ENCODE results near the gene EXOC2. TPM values are rescaled to one million over a fixed set of nuclear protein-coding genes. Genes with fewer than 3 reads are reported as not detected.

Gene EXOC2
- total RNA-seq, 2 experiments from 2014 or later: 22.5 to 24.8 TPM

GRCh38 chr6:509676-510075 lies 183.3 kb downstream of the EXOC2 start:
- no peak overlapping the region for H3K4me3 ChIP-seq (ENCODE audit: low read depth, low read length, poor library complexity, severe bottlenecking)
- peaks cover 3% of the 10 kb centered on the region for H3K4me1 ChIP-seq (ENCODE audit: insufficient read depth, low read length, poor library complexity, severe bottlenecking)
- no peaks in the 10 kb centered on the region for H3K9me2 ChIP-seq (ENCODE audit: insufficient read depth, low read length)
- no peaks in the 10 kb centered on the region for H3K9me3 ChIP-seq (ENCODE audit: low read length)
- no TSS peak for BruUV-seq (replicated peaks)
- CTCF ChIA-PET (ENCODE audit: unreplicated experiment): no interaction called here
- H4K20me1 ChIP-seq (ENCODE audit: insufficient read depth, low read length): no peaks in the 10 kb centered on the region
- TF ChIP-seq CTCF (conservative IDR thresholded peaks at IDR 0.05; ENCODE audit: low read length) (no peak), EZH2phosphoT487 (IDR thresholded peaks at IDR 0.05; ENCODE audit: borderline replicate concordance, low read depth, low read length) (no peak)
- no peaks in the 10 kb centered on the region for H3K79me2 ChIP-seq (ENCODE audit: insufficient read depth, low read depth, low read length)
- no peak overlapping the region for H3K27ac ChIP-seq (ENCODE audit: low read depth, low read length, poor library complexity, severe bottlenecking)
- H2AFZ ChIP-seq (ENCODE audit: low read length): no peak overlapping the region
- POLR2A ChIA-PET: no interaction called here
- no peak for DNase-seq (ENCODE audit: low spot score)
- H3K4me2 ChIP-seq (ENCODE audit: low read length): no peak overlapping the region
- H3K36me3 ChIP-seq (ENCODE audit: insufficient read depth, low read length): no peaks in the 10 kb centered on the region
- intact Hi-C loops (cut with micrococcal nuclease; ENCODE audit: unreplicated experiment): no loop called here

GRCh38 chr6:508614-509013 lies 184.3 kb downstream of the EXOC2 start:
- no TSS peak for BruUV-seq (replicated peaks)
- ChIA-PET CTCF (ENCODE audit: unreplicated experiment) (no interaction called here), POLR2A (no interaction called here)
- H3K9me3 ChIP-seq (ENCODE audit: low read length): no peaks in the 10 kb centered on the region
- TF ChIP-seq EZH2phosphoT487 (IDR thresholded peaks at IDR 0.05; ENCODE audit: borderline replicate concordance, low read depth, low read length): no peak
- no peak for TF ChIP-seq CTCF (conservative IDR thresholded peaks at IDR 0.05; ENCODE audit: low read length)
- no peaks in the 10 kb centered on the region for H3K36me3 ChIP-seq (ENCODE audit: insufficient read depth, low read length)
- H4K20me1 ChIP-seq (ENCODE audit: insufficient read depth, low read length): no peaks in the 10 kb centered on the region
- DNase-seq (ENCODE audit: low spot score): no peak
- no peak overlapping the region for H3K4me3 ChIP-seq (ENCODE audit: low read depth, low read length, poor library complexity, severe bottlenecking)
- no peaks in the 10 kb centered on the region for H3K9me2 ChIP-seq (ENCODE audit: insufficient read depth, low read length)
- no peak overlapping the region for H3K27ac ChIP-seq (ENCODE audit: low read depth, low read length, poor library complexity, severe bottlenecking)
- intact Hi-C loops (cut with micrococcal nuclease; ENCODE audit: unreplicated experiment): no loop called here
- no peak overlapping the region for H2AFZ ChIP-seq (ENCODE audit: low read length)
- peaks cover 3% of the 10 kb centered on the region for H3K4me1 ChIP-seq (ENCODE audit: insufficient read depth, low read length, poor library complexity, severe bottlenecking)
- H3K79me2 ChIP-seq (ENCODE audit: insufficient read depth, low read depth, low read length): no peaks in the 10 kb centered on the region
- H3K4me2 ChIP-seq (ENCODE audit: low read length): no peak overlapping the region

- Histone ChIP-seq H3K4me1 (ENCODE audit: insufficient read depth, low read length, poor library complexity, severe bottlenecking) (peaks cover 3% of the 10 kb centered on the region), H3K9me3 (ENCODE audit: low read length) (no peaks in the 10 kb centered on the region), H4K20me1 (ENCODE audit: insufficient read depth, low read length) (no peaks in the 10 kb centered on the region), H3K36me3 (ENCODE audit: insufficient read depth, low read length) (no peaks in the 10 kb centered on the region), H3K4me3 (ENCODE audit: low read depth, low read length, poor library complexity, severe bottlenecking) (no peak overlapping the region), H2AFZ (ENCODE audit: low read length) (no peak overlapping the region), H3K9me2 (ENCODE audit: insufficient read depth, low read length) (no peaks in the 10 kb centered on the region), H3K79me2 (ENCODE audit: insufficient read depth, low read depth, low read length) (no peaks in the 10 kb centered on the region), H3K27ac (ENCODE audit: low read depth, low read length, poor library complexity, severe bottlenecking) (no peak overlapping the region), H3K4me2 (ENCODE audit: low read length) (no peak overlapping the region)
- DNase-seq (ENCODE audit: low spot score): no peak
- intact Hi-C loops (cut with micrococcal nuclease; ENCODE audit: unreplicated experiment): no loop called here
- TF ChIP-seq CTCF (conservative IDR thresholded peaks at IDR 0.05; ENCODE audit: low read length) (no peak), EZH2phosphoT487 (IDR thresholded peaks at IDR 0.05; ENCODE audit: borderline replicate concordance, low read depth, low read length) (no peak)
- ChIA-PET CTCF (ENCODE audit: unreplicated experiment) (no interaction called here), POLR2A (interaction anchor here (0.8 kb wide), 1 partner anchor 18 kb away, joined by 5 read pairs; no protein-coding TSS in a partner anchor)
- BruUV-seq (replicated peaks): no TSS peak
Measured at GRCh38 chr6:508006-508405, 184.9 kb downstream of the EXOC2 start.

Data from OCI-LY7 (cell line).